NCI-H82 treated with DMSO at 0.1 percent for 48 hours (cell line): ENCODE data around the gene TBCD.

Experiments used
- DNase-seq: peaks from one replicate; lab custom pipeline; 2025; ENCODE audit not compliant: unreplicated experiment; lab: John Stamatoyannopoulos, UW

Gene TBCD

DNA sequence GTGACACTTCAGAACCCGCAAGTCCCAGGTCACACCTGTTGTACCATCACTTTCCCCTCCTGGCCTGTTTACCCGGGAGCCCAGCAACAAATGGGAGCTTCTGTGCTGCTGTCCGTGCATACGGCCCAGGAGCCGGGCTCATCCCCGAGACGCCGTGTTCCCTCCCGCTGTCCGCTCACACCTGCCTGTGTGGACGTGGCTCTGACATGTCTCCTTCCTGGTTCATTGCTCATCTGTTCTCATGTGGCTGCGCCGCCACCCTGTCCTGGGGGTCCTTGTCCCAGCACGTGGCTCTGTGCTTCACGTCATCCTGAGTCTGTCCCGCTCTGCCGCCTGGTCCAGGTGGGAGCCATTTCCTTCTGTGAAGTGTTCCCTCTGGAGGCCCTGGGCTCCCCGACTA lies 37.9 kb downstream of the TBCD start:
- DNase-seq, result no peak

DNA sequence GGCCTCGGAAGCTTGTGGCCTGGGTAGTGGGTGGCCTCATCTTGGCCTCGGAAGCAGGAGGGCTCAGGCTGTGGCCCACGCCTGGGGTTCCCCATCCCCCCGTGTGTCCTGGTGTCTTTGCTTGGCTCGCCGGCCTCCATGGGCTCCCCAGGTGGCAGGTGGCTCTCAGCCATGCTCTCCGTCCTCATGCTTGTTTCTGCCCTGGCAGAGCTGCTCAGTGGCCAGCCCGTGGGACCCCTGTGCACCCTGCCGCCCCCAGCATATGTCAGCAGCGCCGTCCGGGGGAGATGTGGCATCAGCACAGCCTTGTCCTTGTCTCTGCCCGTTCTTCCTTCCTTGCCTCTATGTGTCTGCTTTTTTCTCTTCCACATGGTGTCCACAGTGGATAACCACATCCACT lies 38.5 kb downstream of the TBCD start:
- no peak for DNase-seq

DNA sequence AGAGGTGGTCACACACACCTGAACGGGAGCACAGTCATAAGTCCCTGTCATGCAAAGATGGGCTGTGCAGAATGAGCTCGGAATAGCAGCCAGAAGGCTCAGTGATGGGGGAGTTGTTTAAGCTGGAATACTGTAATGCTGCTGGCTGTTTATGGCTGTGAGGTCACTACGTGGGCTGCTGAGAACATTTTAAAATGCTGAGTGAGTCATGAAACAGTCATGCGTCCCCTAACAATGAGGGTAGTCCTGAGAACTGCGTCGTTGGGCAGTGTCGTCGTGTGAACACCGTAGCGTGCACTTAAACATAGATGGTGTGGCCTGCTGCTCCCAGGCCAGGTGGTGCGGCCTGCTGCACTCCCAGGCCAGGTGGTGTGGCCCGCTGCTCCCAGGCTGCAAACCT lies 39.7 kb downstream of the TBCD start:
- DNase-seq, result no peak

DNA sequence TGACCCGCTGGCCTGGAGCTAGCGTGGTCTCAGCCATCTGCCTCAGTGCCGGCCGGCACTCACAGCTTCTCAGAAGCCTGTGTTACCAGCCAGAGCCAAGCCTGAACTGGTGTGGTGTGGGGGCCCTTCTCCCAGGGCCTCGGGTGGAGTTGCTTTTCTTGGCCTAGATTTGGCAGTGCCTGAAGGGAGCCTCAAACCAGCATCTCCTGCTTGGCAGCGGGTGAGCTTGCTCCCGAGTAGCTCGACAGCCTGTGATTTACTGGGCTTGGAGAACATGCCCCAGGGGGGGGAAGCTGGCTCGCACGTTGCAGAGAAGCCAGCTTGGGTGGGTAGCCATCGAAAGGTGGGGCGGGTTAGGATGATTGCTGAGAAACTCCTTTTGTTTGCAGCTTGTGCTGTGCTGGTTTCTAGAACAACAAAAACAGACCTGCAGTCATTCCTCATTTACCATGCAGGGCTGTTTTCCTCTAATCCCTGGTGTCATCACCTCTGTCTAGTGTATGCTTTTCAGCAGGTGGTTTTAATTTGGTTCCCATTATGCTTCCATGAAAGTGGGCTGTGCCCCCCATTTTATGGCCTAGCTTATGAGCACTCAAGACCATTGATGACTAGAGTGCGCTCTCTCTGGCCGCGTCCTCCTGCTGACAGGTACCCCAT lies 42.2 kb downstream of the TBCD start:
- no peak for DNase-seq

DNA sequence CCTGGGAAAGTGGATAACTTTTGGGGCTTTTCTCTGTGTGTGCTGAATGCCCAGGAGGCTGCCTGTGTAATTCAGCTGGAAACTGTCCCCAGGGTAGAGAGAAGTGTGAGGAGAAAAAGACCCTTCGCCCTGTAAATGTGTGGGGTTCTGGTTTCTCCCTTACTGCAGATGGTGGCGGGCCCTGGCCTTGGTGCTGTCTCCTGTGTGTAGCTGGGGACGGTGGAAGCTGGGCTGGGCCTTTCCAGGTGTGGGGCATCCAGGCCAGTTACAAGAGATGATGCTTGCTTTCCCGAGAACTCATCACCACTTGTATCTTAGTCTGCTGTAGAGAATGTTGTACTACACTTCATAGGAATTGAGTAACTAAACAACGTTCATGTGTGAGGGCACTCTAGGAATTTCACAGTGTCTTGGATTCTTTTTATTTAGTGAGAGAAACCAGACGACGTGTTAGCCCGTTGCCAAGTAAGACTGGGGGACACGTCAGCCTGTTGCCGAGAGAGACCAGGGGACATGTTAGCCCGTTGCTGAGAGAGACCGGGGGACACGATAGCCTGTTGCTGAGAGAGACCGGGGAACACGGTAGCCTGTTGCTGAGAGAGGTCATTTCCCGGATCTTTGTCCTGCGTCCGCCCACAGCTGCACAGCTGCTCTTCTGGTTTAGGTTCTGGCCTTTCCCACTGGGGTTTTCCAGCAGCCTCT lies 43.1 kb downstream of the TBCD start:
- DNase-seq, result no peak

DNA sequence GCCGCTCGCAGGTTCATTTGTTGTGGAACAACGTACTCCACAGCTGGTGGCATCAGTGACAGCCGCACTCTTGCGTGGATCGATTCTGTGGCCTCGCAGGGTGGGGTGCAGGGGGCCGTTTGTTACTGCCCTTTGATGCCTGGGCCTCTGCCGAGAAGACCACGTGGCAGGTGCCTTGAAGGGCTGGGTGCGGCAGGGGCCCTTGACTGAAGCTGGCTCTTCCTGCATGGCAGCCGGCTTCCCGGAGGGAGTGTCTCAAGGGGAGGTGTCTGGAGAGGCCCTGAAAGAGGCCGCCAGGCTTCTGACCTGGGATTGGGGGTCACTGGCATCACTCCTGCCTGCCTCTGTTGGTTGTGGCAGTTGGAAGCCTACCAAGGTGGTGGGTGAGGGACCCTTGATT lies 43.8 kb downstream of the TBCD start:
- no peak for DNase-seq

DNA sequence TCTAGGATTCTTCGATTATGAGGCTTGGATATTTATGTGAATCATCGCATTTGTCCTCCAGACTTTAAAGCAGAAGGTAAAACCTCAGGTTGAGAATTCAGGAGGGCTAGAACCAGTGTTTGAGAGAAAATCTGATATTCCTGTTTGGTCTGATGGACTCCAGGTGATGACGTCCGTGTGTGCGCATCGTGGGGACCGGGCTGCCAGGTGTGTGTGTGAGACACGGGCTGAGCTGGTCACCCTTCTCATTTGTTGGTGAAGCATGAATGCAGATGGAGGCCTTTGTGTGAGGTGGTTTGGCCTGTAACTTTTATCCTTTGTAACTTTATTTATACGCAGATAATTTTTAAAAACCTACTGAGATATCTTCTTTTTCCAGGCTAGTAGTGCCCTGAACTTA lies 45.2 kb downstream of the TBCD start:
- no peak for DNase-seq

DNA sequence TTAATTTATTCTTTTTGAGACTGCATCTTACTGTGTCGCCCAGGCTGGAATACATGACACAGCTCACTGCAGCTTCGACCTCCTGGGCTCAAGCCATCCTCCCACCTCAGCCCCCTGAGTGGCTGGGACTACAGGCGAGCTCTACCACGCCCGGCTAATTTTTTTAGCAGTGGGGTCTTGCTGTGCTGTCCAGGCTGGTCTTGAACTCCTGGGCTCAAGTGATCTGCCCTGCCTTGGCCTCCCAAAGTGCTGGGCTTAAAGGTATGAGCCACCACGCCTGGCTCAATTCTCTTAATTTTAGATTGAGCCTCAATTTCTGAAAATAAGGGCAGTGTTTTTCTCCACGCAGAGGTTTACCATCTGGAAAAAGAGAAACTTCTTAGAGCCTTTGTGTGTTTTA lies 46.9 kb downstream of the TBCD start:
- DNase-seq, result no peak

DNA sequence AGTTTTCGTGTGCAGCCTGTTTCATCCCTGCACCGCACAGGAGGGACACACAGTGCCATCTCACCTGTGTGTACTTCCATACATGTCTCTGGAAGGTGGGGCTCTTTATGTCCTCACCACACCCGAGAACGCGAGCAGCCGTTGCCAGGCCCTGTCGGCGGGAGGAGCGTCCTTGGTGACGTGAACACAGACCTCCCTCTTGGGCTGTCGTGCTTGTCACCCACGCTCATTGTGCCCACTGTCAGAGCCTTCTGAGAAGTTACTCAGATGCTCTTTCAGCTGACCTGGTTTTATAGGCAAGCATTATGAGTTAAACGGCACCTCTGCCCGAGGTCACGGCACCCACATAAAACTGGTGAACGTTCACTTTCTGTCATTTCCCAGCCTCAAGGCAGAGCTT lies 47.7 kb downstream of the TBCD start:
- DNase-seq, result no peak

DNA sequence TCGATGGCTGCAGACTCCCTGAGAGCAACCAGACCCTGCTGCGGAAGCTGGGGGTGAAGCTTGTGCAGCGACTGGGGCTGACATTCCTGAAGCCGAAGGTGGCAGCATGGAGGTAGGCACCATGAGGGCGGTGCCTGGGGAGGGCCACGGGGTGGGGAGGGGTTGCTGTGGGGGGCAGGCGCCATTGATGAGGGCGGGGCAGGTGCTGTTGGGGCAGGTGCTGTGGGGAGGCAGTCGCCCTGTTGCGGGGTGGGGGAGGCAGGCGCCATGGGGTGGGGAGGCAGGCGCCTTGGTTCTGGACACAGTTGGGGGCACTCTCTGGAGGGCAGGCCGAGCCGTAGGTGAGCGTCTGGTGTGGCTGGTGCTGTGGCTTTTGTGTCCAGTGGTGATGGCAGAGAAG lies 49.0 kb downstream of the TBCD start:
- no peak for DNase-seq

DNA sequence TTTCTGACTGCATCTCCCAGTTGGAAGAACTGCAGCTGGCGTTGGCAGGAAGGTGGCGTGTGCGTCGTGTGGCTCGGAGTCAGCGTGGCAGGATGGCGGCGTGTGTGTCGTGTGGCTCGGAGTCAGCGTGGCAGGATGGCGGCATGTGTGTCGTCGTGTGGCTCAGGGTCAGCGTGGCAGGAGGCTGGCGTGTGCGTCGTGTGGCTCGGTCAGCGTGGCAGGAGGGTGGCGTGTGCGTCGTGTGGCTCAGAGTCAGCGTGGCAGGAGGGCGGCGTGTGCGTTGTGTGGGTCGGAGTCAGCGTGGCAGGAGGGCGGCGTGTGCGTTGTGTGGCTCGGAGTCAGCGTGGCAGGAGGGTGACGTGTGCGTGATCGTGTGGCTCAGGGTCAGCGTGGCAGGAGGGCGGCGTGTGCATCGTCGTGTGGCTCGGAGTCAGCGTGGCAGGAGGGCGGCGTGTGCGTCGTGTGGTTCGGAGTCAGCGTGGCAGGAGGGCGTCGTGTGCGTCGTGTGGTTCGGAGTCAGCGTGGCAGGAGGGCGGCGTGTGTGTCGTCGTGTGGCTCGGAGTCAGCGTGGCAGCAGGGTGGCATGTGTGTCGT lies 49.6 kb downstream of the TBCD start:
- DNase-seq, result no peak

DNA sequence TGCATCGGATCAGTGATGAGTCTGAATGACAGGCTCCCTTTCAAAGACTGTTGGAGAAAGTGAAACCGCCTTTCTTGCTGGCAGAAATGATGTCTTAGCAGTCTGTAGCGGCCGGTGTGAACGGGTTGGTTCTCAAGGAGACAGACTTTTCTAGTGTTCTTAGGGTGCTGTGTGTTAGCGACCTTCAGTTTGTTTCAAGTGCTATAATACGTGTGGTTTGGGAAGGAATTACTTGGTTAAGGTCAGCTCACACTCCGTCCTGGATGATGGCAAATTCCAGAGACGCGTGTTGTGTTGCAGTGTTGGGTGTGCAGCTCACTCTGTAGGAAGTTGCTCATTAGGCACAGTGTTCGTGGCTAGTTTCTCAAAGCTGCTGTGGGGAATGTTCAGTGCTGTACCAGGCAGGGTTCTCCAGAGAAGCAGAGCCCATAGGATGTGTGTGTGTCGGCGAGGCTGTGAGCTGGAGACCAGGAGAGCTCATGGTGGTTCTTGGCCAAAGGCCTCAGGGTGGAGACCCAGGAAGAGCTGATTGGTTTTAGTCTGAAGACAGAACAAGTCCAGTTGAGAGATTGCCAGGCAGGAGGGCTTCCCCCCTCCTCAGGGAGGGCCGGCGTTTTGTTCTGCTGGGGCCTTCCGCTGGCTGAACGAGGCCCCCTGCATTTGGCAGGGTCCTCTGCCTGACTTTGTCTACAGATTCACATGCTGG lies 50.4 kb downstream of the TBCD start:
- no peak for DNase-seq

DNA sequence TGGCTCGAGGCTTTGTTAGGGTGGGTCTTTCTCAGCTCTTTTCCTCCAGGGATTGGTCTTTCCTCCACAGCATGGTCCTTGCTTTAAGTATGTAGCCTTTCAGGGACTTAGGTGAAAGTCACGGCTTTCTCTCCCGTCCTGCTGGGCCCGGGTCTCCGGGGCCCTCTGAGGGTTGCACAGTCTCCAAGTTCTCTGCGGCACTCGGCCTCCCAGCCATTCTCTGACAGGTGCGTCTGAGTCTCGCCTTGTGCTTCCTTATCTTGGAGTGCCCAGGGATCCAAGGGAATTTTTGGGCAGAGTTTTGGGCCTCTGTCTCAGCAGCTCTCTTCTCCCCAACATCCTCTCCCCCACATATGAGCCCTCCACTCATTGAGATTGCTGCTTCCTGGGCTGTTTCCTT lies 51.3 kb downstream of the TBCD start:
- DNase-seq, result no peak

DNA sequence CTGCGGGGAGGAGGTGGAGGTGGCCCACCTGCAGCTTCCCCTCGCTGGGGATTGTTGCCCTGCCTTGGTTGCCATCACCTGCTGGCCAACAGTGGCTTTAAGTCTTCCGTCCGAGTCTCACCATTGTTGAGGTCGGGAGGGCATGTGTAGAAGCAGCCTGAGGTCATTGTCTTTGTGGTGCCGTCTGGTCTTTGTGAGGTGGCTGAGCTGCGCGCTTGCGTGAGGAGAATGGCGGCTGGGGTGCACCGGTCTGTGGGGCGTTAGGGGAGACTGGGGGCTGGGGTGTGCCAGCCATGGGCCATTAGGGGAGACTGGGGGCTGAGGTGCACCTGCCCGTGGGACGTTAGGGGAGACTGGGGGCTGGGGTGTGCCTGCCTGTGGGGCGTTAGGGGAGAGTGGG lies 51.7 kb downstream of the TBCD start:
- DNase-seq, result no peak

DNA sequence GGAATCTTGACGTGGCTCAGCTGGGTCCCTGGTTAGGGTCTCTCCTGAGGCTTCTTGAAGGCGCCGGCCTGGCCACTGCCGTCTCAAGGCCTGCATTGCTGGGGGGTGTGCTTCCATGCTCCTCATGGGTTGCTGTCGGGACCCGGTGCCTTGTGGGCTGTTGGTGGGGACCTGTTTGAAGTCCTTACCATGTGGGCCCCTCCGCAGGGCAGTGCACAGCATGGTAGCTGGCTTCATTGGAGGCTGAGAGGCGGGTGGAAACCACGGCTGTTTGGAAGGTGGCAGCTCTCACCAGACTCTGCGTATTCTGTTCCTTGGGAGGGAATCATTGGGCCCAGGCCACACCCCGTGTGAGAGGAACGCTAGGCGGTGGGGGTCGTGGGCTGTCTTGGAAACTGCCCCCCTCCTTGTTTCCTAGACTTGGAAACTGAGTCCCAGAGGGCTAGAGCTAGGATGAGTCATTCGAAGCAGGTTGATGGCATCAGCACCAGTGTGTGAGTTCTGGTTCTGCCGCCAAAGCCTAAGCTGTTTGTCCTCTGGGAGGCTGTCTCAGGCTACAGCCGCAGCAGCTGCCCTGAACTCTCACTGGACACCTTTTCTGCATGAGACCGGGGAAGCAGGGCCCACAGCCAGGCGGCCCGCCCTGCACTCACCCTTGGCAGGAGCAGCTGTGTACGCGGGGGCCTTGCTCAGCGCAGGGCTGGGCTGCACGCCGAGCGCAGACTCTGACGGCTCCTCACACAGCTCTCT lies 52.8 kb downstream of the TBCD start:
- DNase-seq, result no peak

DNA sequence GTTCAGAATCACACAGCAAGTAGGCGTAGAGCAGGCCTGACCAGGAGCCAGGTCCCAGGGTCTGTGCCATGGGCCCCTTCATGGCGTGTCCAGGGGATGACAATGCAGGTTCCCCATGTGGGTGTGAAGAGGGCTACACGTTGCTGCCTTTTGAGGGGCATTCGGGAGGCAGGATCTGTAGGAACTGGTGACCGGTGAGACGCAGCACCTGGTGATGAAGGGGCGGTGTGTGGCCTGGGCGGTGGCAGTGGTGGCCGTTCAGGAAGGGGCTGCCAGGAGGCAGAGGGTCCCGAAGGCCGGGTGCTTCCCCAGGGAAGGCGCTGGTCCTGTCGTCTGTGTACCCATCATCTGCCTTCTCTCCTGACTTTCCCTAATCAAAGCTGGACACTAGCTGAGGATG lies 53.4 kb downstream of the TBCD start:
- DNase-seq, result no peak

DNA sequence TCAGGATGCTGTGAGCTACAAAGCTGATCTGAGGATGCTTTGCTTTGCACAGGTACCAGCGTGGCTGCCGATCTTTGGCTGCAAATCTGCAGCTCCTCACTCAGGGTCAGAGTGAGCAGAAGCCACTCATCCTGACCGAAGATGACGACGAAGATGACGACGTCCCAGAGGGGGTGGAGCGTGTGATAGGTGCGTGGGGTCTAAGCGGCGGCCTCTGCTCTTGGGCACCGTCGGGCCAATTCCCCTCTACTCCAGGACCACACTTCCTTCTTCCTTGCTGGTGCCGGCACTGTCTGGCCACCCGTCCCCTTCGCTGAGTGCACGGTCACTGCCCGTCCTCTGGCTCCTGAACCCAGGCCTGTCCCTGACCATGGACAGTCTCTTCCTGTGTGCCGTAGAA lies 54.0 kb downstream of the TBCD start:
- no peak for DNase-seq

DNA sequence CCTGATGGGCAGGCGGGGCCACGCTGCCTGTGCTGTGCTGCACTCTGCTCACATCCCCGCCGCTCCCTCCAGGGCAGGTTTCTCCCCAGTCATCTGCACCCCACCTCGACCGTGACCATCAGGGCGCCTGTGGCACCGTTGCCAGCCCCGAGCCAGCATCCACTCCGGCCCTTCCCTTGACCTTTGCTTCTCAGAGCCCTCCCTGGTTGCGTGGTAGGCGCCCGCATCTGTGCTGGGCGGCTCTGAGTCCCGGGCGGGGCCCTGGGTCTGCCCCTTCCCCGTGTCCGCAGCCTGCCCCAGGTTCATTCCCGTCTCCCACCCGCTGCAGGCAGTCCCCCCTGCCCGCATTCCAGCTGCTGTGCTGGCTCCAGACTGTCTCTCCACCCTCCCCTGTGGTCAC lies 54.8 kb downstream of the TBCD start:
- no peak for DNase-seq

DNA sequence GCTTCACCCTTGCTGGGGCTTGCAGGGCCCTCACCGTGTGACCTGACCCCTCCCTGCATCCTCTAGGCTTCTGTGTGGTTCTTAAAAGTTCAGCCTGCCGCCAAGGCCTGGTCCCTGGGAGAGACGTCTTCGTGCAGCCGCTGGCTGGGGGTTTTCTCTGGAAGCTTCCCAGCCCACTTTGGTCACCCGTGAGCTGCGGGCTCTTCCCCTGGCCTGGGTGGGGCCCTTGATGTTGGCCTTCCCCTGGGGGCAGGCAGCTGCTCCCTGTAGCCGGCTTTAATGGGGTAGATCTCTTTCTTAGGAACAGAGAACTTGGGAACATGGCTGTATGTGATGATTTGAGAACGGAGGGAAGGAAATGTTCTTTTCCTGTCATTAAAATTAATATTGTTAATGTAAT lies 55.2 kb downstream of the TBCD start:
- DNase-seq, result no peak

DNA sequence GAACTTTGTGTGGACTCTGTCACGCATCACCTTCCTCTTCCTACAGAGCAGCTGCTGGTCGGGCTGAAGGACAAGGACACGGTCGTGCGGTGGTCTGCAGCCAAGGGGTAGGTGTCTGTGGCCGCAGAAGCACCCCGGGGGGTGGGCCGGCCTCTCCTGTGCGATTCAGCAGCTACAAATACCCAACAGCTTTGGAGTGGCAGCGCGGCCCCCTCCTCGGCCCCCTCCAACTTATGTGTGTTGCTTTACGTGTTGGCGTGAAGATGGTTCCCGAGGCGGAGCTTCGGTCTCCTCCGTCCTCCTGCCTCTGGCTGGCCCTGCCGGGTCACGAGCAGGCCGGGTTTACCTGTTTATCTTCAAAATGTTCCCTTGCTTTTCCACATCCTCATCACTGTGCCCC lies 55.7 kb downstream of the TBCD start:
- DNase-seq, result no peak

DNA sequence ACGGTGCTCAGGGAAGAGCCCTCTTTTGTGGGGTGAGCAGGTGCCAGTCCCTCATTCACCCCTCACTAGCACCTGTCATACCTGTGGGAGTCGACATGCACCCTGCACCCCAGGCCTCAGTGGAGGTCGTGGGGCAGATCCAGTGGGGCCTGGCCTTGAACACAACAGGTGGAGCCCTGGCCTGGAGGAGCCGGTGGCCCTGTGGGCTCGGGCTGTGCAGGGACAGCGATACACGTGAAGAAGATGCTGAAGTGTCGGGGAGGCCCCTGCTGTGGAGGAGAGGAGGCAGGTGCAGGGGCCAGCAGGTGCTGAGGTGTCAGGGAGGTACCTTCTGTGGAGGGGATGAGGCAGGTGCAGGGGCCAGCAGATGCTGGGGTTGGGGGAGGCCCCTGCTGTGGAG lies 56.1 kb downstream of the TBCD start:
- DNase-seq, result no peak
